Diencephalon (tissue), 1 donor: ENCODE data around the gene ANO5. TPM values are rescaled to one million over a fixed set of nuclear protein-coding genes. Genes with fewer than 3 reads are reported as not detected.

Experiments used
- total RNA-seq: library from RNA; depleted of rRNA; stranded (reverse); fragments of >200 nt; gene quantifications from one replicate; pipeline ENCODE4 v1.2.3, GENCODE V29; 2014

ANO5 gene, protein sequence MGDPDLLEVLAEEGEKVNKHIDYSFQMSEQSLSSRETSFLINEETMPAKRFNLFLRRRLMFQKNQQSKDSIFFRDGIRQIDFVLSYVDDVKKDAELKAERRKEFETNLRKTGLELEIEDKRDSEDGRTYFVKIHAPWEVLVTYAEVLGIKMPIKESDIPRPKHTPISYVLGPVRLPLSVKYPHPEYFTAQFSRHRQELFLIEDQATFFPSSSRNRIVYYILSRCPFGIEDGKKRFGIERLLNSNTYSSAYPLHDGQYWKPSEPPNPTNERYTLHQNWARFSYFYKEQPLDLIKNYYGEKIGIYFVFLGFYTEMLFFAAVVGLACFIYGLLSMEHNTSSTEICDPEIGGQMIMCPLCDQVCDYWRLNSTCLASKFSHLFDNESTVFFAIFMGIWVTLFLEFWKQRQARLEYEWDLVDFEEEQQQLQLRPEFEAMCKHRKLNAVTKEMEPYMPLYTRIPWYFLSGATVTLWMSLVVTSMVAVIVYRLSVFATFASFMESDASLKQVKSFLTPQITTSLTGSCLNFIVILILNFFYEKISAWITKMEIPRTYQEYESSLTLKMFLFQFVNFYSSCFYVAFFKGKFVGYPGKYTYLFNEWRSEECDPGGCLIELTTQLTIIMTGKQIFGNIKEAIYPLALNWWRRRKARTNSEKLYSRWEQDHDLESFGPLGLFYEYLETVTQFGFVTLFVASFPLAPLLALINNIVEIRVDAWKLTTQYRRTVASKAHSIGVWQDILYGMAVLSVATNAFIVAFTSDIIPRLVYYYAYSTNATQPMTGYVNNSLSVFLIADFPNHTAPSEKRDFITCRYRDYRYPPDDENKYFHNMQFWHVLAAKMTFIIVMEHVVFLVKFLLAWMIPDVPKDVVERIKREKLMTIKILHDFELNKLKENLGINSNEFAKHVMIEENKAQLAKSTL
- total RNA-seq = 35.5 TPM

DNA sequence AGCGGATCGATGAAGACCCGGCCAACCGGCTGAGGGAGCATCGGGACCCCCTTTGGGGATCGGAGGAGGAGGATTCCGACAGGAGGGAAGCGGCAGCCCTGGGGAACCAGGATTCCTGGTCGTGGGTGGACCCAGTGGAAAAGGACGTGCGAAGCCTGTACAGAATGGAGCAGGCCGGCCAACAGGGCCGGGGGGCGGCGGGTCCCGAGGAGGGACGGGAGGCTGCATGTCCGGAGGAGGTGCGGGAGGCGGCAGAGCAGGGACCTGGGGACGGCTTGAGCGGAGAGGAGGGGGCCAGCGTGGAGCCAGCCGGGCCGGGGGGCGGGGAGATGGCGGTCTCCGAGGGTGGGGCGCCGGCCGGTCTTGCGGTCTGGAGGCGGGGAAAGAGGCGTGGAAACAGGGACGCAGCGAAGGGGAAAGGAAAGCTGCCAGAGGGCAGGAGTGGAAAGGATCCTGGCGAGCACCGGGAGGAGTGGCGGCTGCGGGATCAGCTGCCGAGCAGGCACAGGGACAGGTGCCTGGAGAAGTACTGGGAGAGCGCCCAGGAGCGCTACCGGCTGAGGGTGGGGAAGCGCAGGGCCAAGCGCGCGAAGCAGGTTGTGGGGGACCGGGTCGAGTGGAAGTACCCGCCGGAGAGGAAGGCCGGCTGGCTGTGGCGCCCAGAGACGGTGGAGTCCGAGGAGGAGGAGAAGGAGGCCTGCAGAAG is at the start of gene ANO5:
Gene ANO5 (plus strand): TSS at position 444 of the 706 bp plus-strand sequence. CDS start 408 bp downstream, outside the sequence.

Other genes with a start within 250 kb of the ANO5 start
- 134 TPM for gene SLC17A6, start 145.3 kb downstream of the ANO5 start, total RNA-seq